PFSK-1 (cell line): ENCODE data around the gene APBB1IP.

Source experiments
- FOXP2 ChIP-seq: optimal IDR thresholded peaks from 2 replicates; pipeline ENCODE3; 2011; ENCODE audit warnings: borderline replicate concordance, control low read depth, inconsistent platforms; ENCODE audit not compliant: insufficient read depth; ENCODE audit errors: extremely low read length, extremely low read depth
- POLR2AphosphoS5 ChIP-seq: IDR thresholded peaks from 2 replicates; pipeline ENCODE4 v1.6.1; 2012; ENCODE audit warnings: low read depth, mild to moderate bottlenecking, control low read depth, low read length, moderate library complexity
- SIN3A ChIP-seq: IDR thresholded peaks from 2 replicates; pipeline ENCODE4 v1.6.1; 2012; ENCODE audit warnings: mild to moderate bottlenecking, low read length, moderate library complexity, borderline replicate concordance; ENCODE audit not compliant: insufficient read depth
- TAF1 ChIP-seq: IDR thresholded peaks from 2 replicates; pipeline ENCODE4 v1.6.1; 2012; ENCODE audit warnings: low read length, control low read depth, borderline replicate concordance; ENCODE audit not compliant: insufficient read depth
- TF ChIP-seq, protein P1 (sequence below), 2 experiments: IDR thresholded peaks; 2 replicates each; pipeline versions ENCODE4 v1.6.1 to v1.8.0; 2011 to 2012; ENCODE audit warnings: low read depth in 2 of 2, low read length in 2 of 2, control low read depth in 1 of 2, inconsistent platforms in 1 of 2, mild to moderate bottlenecking in 1 of 2, moderate library complexity in 1 of 2; ENCODE audit not compliant: insufficient read depth in 1 of 2

APBB1IP gene

DNA sequence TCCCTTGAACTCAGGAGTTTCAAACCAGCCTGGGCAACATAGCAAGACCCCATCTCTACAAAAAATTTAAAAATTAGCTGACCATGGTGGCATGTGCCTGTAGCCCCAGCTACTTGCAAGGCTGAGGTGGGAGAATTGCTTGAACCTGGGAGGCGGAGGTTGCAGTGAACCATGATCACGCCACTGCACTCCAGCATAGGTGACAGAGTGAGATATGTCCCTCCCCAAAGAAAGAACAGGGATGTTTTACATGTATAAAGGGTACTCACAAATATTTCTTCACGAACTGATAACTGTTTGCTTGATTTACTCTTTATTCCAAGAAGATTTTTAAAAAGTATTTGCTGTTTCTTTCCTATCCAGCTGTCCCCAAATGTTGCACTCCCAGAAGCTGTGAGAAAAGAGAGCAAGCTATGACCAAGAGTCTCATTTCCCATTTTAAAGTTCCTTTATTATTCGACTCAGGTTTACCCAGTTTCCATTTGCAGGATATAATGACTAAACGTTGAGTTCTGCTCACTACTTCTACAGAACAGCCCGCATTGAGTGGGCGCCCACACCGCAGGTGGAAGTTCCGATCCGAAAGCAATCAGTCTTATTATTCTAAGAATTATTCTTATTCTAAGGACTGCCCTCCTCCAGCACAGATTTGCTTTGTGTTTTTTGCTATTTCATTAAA, 90.7 kb downstream of the APBB1IP start:
- TF ChIP-seq SIN3A (no peak), POLR2AphosphoS5 (no peak), TAF1 (no peak), FOXP2 (no peak)
- TF ChIP-seq, protein P1, sequence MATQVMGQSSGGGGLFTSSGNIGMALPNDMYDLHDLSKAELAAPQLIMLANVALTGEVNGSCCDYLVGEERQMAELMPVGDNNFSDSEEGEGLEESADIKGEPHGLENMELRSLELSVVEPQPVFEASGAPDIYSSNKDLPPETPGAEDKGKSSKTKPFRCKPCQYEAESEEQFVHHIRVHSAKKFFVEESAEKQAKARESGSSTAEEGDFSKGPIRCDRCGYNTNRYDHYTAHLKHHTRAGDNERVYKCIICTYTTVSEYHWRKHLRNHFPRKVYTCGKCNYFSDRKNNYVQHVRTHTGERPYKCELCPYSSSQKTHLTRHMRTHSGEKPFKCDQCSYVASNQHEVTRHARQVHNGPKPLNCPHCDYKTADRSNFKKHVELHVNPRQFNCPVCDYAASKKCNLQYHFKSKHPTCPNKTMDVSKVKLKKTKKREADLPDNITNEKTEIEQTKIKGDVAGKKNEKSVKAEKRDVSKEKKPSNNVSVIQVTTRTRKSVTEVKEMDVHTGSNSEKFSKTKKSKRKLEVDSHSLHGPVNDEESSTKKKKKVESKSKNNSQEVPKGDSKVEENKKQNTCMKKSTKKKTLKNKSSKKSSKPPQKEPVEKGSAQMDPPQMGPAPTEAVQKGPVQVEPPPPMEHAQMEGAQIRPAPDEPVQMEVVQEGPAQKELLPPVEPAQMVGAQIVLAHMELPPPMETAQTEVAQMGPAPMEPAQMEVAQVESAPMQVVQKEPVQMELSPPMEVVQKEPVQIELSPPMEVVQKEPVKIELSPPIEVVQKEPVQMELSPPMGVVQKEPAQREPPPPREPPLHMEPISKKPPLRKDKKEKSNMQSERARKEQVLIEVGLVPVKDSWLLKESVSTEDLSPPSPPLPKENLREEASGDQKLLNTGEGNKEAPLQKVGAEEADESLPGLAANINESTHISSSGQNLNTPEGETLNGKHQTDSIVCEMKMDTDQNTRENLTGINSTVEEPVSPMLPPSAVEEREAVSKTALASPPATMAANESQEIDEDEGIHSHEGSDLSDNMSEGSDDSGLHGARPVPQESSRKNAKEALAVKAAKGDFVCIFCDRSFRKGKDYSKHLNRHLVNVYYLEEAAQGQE (IDR thresholded peaks at IDR 0.05; ENCODE audit: insufficient read depth in 1 of 2, low read depth in 2 of 2, low read length in 2 of 2) = no peak

DNA sequence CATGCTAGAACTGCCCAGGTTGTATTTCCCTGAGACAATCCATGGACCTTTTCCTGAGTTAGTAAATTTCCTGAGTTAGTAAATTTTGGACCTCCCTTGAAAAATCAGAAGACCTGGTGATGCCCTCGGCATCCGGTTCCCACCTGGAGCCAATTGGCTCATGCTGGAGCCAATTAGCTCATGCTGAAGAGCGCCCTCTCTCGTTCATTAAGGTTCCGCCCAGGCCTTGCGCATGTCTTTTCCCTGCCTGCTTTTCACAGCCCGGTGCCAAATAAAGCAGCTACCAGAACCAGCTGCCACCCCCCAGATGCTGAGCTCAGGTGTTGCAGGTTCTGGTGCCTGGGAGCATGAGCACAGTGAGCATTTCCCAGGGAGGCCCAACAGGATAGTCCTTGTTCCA, 96.2 kb downstream of the APBB1IP start:
- TF ChIP-seq, protein P1 (IDR thresholded peaks at IDR 0.05; ENCODE audit: insufficient read depth in 1 of 2, low read depth in 2 of 2, low read length in 2 of 2) = no peak
- TF ChIP-seq POLR2AphosphoS5 = no peak
- TF ChIP-seq FOXP2 = no peak
- no peak for TF ChIP-seq SIN3A
- no peak for TF ChIP-seq TAF1

DNA sequence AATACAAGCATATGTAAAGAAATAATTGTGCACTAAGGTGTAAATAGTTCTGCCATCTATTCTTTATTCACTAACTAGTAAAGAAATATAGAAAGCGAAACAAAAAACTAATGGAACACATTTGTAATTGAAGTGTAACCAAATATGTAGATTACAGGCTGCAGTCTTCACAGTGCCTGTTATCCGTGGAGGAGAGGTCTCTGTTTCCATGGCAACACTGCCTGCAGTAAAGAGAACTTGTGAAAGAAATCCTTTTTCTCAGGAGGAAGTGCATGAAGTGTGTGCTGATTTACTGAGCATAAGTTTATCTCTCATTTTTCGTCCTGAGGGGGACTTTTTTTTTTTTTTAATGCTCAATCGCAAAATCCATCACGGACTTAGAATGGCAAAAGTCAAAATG, 102.5 kb downstream of the APBB1IP start:
- no peak for TF ChIP-seq TAF1
- TF ChIP-seq FOXP2 = no peak
- no peak for TF ChIP-seq POLR2AphosphoS5
- TF ChIP-seq SIN3A = no peak
- TF ChIP-seq, protein P1 (IDR thresholded peaks at IDR 0.05; ENCODE audit: insufficient read depth in 1 of 2, low read depth in 2 of 2, low read length in 2 of 2) = no peak

DNA sequence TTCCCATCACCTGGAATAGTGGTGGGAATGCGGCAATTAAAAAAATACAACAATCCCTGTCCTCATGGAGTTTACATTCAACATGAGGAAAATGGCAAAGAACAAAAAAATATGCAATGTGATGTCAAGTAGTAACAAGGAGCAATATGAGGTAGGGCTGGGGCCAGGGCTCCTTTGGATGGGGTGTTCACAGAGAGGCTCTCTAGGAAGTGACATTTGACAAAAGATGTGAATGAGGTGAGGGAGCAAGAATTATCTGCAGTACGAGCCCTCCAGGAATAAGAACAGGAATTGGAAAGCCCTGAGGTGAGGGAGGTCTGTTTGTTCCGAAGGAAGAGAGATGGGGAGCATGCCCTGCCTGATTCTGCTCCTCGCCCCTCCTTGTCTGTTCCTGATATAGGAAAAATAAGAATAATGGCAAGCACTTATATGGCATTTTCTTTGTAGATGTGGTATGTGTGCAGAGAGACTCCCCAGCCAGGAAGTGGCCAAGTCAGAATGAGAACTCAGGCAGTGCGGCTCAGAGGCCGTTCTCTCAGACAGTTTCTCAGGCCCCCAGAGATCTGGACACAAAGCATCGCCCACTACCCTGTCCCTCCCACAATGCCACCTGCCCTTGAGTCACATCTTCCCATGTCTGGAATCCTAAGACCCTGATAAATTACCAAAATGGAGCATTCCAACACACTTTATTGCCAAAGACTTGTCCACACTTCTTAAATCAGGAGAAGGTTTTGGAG, 105.6 kb downstream of the APBB1IP start:
- TF ChIP-seq TAF1 (no peak), FOXP2 (no peak), SIN3A (no peak), POLR2AphosphoS5 (no peak)
- TF ChIP-seq, protein P1 (IDR thresholded peaks at IDR 0.05; ENCODE audit: insufficient read depth in 1 of 2, low read depth in 2 of 2, low read length in 2 of 2) = no peak
